CD14-positive monocyte (primary cell): ENCODE results near the gene SPSB1. TPM values are rescaled to one million over a fixed set of nuclear protein-coding genes. Genes with fewer than 3 reads are reported as not detected.

Source experiments
- DNase-seq, 3 donors: peaks; one replicate each; pipeline ENCODE4 v3.0.0-alpha.2; 2011 to 2022
- H2AFZ ChIP-seq: 2 replicates; pipeline ENCODE4 v1.6.0; 2012; ENCODE audit warnings: mild to moderate bottlenecking, low read depth, low read length, inconsistent platforms; ENCODE audit not compliant: insufficient read depth, poor library complexity, severe bottlenecking
- H3K27ac ChIP-seq, 2 donors: 1 replicate in 1 of 2; 2 replicates in 1 of 2; pipeline ENCODE4 v1.5.1; 2012 to 2013; ENCODE audit warnings: low read length in 2 of 2, control low read depth in 1 of 2, inconsistent platforms in 1 of 2, low read depth in 1 of 2, mild to moderate bottlenecking in 1 of 2
- H3K27me3 ChIP-seq, 2 donors: one replicate each; pipeline versions ENCODE4 v1.6.0 to v1.6.1; 2011 to 2013; ENCODE audit warnings: low read length in 2 of 2; ENCODE audit not compliant: control insufficient read depth in 2 of 2, insufficient read depth in 2 of 2
- H3K36me3 ChIP-seq, 2 donors: replicated peaks in 1 of 2; 1 replicate in 1 of 2; 2 replicates in 1 of 2; pipeline versions ENCODE4 v1.5.1 to v1.6.1; 2012 to 2013; ENCODE audit warnings: low read length in 2 of 2, control low read depth in 1 of 2, inconsistent platforms in 1 of 2, mild to moderate bottlenecking in 1 of 2; ENCODE audit not compliant: insufficient read depth in 2 of 2, control insufficient read depth in 1 of 2
- H3K4me1 ChIP-seq, 2 donors: 1 replicate in 1 of 2; 2 replicates in 1 of 2; pipeline versions ENCODE4 v1.5.1 to v1.6.1; 2012 to 2013; ENCODE audit warnings: low read length in 2 of 2, control low read depth in 1 of 2, inconsistent platforms in 1 of 2, mild to moderate bottlenecking in 1 of 2, moderate library complexity in 1 of 2; ENCODE audit not compliant: insufficient read depth in 2 of 2, control insufficient read depth in 1 of 2
- H3K4me2 ChIP-seq: replicated peaks from 2 replicates; pipeline ENCODE3; 2012; ENCODE audit warnings: low read length, moderate library complexity, mild to moderate bottlenecking; ENCODE audit not compliant: poor library complexity, severe bottlenecking; ENCODE audit errors: extremely low read depth
- H3K4me3 ChIP-seq, 3 experiments: fragments of 200-600 bp in 1 of 3; sonication (generic) in 1 of 3; replicated peaks in 1 of 3; 1 replicate in 2 of 3; 2 replicates in 1 of 3; pipeline ENCODE4 v1.5.1; 2011 to 2013; ENCODE audit warnings: low read length in 3 of 3, mild to moderate bottlenecking in 3 of 3, control low read depth in 2 of 3, low read depth in 2 of 3, inconsistent platforms in 1 of 3, moderate library complexity in 1 of 3
- H3K79me2 ChIP-seq: 2 replicates; pipeline ENCODE4 v1.6.0; 2012; ENCODE audit warnings: mild to moderate bottlenecking, control low read depth, inconsistent platforms, low read length, moderate library complexity; ENCODE audit not compliant: insufficient read depth
- H3K9ac ChIP-seq: 2 replicates; pipeline ENCODE4 v1.6.0; 2017; ENCODE audit warnings: low read length, mild to moderate bottlenecking; ENCODE audit not compliant: insufficient read depth, poor library complexity, severe bottlenecking
- H3K9me3 ChIP-seq, 2 donors: replicated peaks in 1 of 2; 1 replicate in 1 of 2; 2 replicates in 1 of 2; pipeline versions ENCODE4 v1.5.1 to v1.6.1; 2012 to 2013; ENCODE audit warnings: low read length in 2 of 2, control low read depth in 1 of 2; ENCODE audit not compliant: control insufficient read depth in 1 of 2, insufficient read depth in 1 of 2
- H4K20me1 ChIP-seq: 2 replicates; pipeline ENCODE4 v1.6.0; 2012; ENCODE audit warnings: mild to moderate bottlenecking, low read length, control low read depth, moderate library complexity; ENCODE audit not compliant: insufficient read depth
- H3K27ac Mint-ChIP-seq, 7 donors: one replicate each; pipeline ENCODE4 v1.8.0; 2020; ENCODE audit warnings: mild to moderate bottlenecking in 7 of 7, mixed read lengths in 7 of 7, moderate library complexity in 6 of 7, inconsistent platforms in 2 of 7
- H3K27me3 Mint-ChIP-seq, 3 donors: one replicate each; pipeline ENCODE4 v1.8.0; 2021 to 2022; ENCODE audit warnings: low read depth in 3 of 3, mild to moderate bottlenecking in 3 of 3, mixed read lengths in 3 of 3, moderate library complexity in 3 of 3, inconsistent platforms in 1 of 3
- H3K36me3 Mint-ChIP-seq, 2 donors: one replicate each; pipeline ENCODE4 v1.8.0; 2020; ENCODE audit warnings: mixed read lengths in 2 of 2, inconsistent platforms in 1 of 2, mild to moderate bottlenecking in 1 of 2
- H3K4me1 Mint-ChIP-seq: one replicate; pipeline ENCODE4 v1.8.0; 2020; ENCODE audit warnings: mild to moderate bottlenecking, mixed read lengths
- H3K4me3 Mint-ChIP-seq, 2 donors: one replicate each; pipeline ENCODE4 v1.8.0; 2020; ENCODE audit warnings: mild to moderate bottlenecking in 2 of 2, mixed read lengths in 2 of 2, moderate library complexity in 1 of 2
- H3K9me3 Mint-ChIP-seq, 7 donors: one replicate each; pipeline ENCODE4 v1.8.0; 2020 to 2022; ENCODE audit warnings: mixed read lengths in 7 of 7, mild to moderate bottlenecking in 6 of 7, moderate library complexity in 6 of 7, inconsistent platforms in 2 of 7
- CTCF ChIP-seq: fragments of 200-600 bp; IDR thresholded peaks from one replicate; pipeline ENCODE4 v1.8.0; 2022; ENCODE audit warnings: antibody characterized with exemption, mild to moderate bottlenecking
- WGBS: methylation state at CpG from one replicate; pipeline ENCODE4 v1.1.5; 2013; ENCODE audit warnings: missing lambda C conversion rate; ENCODE audit not compliant: insufficient coverage; 5-methylcytosine and 5-hydroxymethylcytosine counted together
- intact Hi-C, 2 donors: fragments of 100-400 bp; cut with micrococcal nuclease; formaldehyde crosslinking; loops; one replicate each; pipeline versions ENCODE4 v1.15.0 to v1.15.1; 2023
- polyA plus RNA-seq, 3 donors: library from polyadenylated mRNA; depleted of rRNA in 1 of 3; unstranded in 2 of 3; stranded (reverse) in 1 of 3; fragments of 300-500 nt in 2 of 3; fragments of >200 nt in 1 of 3; fragmentation: Illumina TruSeq in 2 of 3; gene quantifications; 1 replicate in 2 of 3; 2 replicates in 1 of 3; pipeline ENCODE4 v1.2.3, GENCODE V29; 2012 to 2021

The SPSB1 gene
- polyA plus RNA-seq, 3 donors, result 0.15 to 1.2 (median 0.29) TPM

GRCh38 chr1:9289090-9289534 lies 3.6 kb upstream of the SPSB1 start:
- no peaks in the 10 kb centered on the region for H3K79me2 ChIP-seq
- H3K9me3 ChIP-seq, result peaks cover 8 to 29% of the 10 kb centered on the region in 2 donors
- no peak overlapping the region for H3K4me3 Mint-ChIP-seq
- H3K27ac Mint-ChIP-seq, result peak overlapping the region in 2 of 7 donors; percentile 21 to 88
- H3K27ac ChIP-seq, result no peak overlapping the region
- no peak overlapping the region for H3K9ac ChIP-seq
- no peak overlapping the region for H3K4me3 ChIP-seq
- peak; percentile 58 to 82 (median 67) for DNase-seq
- peaks cover 11 to 16% (median 15%) of the 10 kb centered on the region in 3 donors for H3K27me3 Mint-ChIP-seq
- peaks cover 19 to 29% of the 10 kb centered on the region in 2 donors for H3K4me1 ChIP-seq
- H3K4me1 Mint-ChIP-seq, result peaks cover 20% of the 10 kb centered on the region
- H4K20me1 ChIP-seq, result no peaks in the 10 kb centered on the region
- no peaks in the 10 kb centered on the region for H3K36me3 ChIP-seq
- peaks cover 8 to 16% of the 10 kb centered on the region in 2 donors for H3K27me3 ChIP-seq
- no peaks in the 10 kb centered on the region for H3K36me3 Mint-ChIP-seq
- TF ChIP-seq CTCF, result peak; percentile 92
- no peak overlapping the region for H2AFZ ChIP-seq
- 68% methylated on average over 3 of the region's 6 CpGs for WGBS
- peaks cover 7 to 28% (median 25%) of the 10 kb centered on the region in 7 donors for H3K9me3 Mint-ChIP-seq
- intact Hi-C loops, result loop anchor here in 1 of 2 donors (1.0 to 10.0 kb wide), 2 partner anchors 166 to 202 kb away; no protein-coding TSS in a partner anchor
- H3K4me2 ChIP-seq, result no peak overlapping the region

- Histone ChIP-seq H3K27me3 (peaks cover 15 to 24% of the 10 kb centered on the region in 2 donors), H2AFZ (no peak overlapping the region), H3K36me3 (no peaks in the 10 kb centered on the region), H3K4me2 (no peak overlapping the region), H3K4me1 (peaks cover 22 to 32% of the 10 kb centered on the region in 2 donors), H3K9me3 (peaks cover 8 to 27% of the 10 kb centered on the region in 2 donors), H3K9ac (no peak overlapping the region), H4K20me1 (no peaks in the 10 kb centered on the region), H3K4me3 (no peak overlapping the region), H3K79me2 (no peaks in the 10 kb centered on the region), H3K27ac (peak overlapping the region in 1 of 2 donors; percentile 5)
- peaks cover 4 to 26% (median 22%) of the 10 kb centered on the region in 7 donors for H3K9me3 Mint-ChIP-seq
- peaks cover 20% of the 10 kb centered on the region for H3K4me1 Mint-ChIP-seq
- H3K36me3 Mint-ChIP-seq, result no peaks in the 10 kb centered on the region
- DNase-seq, result peak; percentile 73 to 91 (median 87)
- intact Hi-C loops, result loop anchor here (1.0 to 10.0 kb wide), 3 partner anchors 58 to 201 kb away; partner anchors contain the start of gene H6PD (in 1 of the 2)
- 20% methylated on average over 1 of the region's 5 CpGs for WGBS
- peak overlapping the region; percentile 37 to 90 (median 85) for H3K27ac Mint-ChIP-seq
- no peak overlapping the region for H3K4me3 Mint-ChIP-seq
- no peak for TF ChIP-seq CTCF
- H3K27me3 Mint-ChIP-seq, result peaks cover 12 to 16% (median 15%) of the 10 kb centered on the region in 3 donors
Observed at GRCh38 chr1:9289711-9290485, 2.8 kb upstream of the SPSB1 start.
